Uterus (tissue), 4 donors: ENCODE measurements around the gene NAV3. TPM values are rescaled to one million over a fixed set of nuclear protein-coding genes. Genes with fewer than 3 reads are reported as not detected.

Experiments used
- DNase-seq, 2 donors: peaks; one replicate each; pipeline ENCODE4 v3.0.0-alpha.2; 2019 to 2020
- H3K27ac ChIP-seq, 2 donors: fragments of 200-600 bp; sonication (generic); 1 replicate in 1 of 2; 2 replicates in 1 of 2; pipeline ENCODE4 v1.5.1; 2016 to 2018
- H3K27me3 ChIP-seq, 2 donors: fragments of 200-600 bp; sonication (generic); one replicate each; pipeline ENCODE4 v1.5.1; 2018 to 2019; ENCODE audit warnings: control low read depth in 1 of 2
- H3K36me3 ChIP-seq, 2 donors: fragments of 200-600 bp; sonication (generic); one replicate each; pipeline ENCODE4 v1.5.1; 2019; ENCODE audit warnings: control low read depth in 1 of 2
- H3K4me1 ChIP-seq, 2 donors: fragments of 200-600 bp; sonication (generic); one replicate each; pipeline ENCODE4 v1.5.1; 2018 to 2019; ENCODE audit warnings: control low read depth in 1 of 2
- H3K4me3 ChIP-seq, 2 donors: fragments of 200-600 bp; sonication (generic); 1 replicate in 1 of 2; 2 replicates in 1 of 2; pipeline ENCODE4 v1.5.1; 2018 to 2019; ENCODE audit warnings: mild to moderate bottlenecking in 1 of 2
- H3K9me3 ChIP-seq, 2 donors: fragments of 200-600 bp; sonication (generic); one replicate each; pipeline ENCODE4 v1.5.1; 2019; ENCODE audit warnings: control low read depth in 1 of 2
- POLR2A ChIP-seq, 2 donors: fragments of 450-650 bp; IDR thresholded peaks; one replicate each; pipeline ENCODE4 v1.6.1; 2016; ENCODE audit warnings: antibody characterized with exemption in 2 of 2, mild to moderate bottlenecking in 1 of 2, moderate library complexity in 1 of 2
- intact Hi-C: fragments of 100-400 bp; cut with DNase I; formaldehyde crosslinking; loops from one replicate; pipeline ENCODE4 v1.15.1; 2023; ENCODE audit warnings: low total_unique reads
- total RNA-seq, 4 donors: library from RNA; depleted of rRNA in 3 of 4; stranded (reverse); fragments of >200 nt in 3 of 4; gene quantifications; one replicate each; pipeline versions ENCODE4 v1.1.0 to v1.2.4, GENCODE V29; 2014 to 2023
- TF ChIP-seq, protein P1 (sequence below), 4 experiments: fragments of 200-600 bp in 2 of 4; fragments of 450-650 bp in 2 of 4; sonication (generic) in 2 of 4; IDR thresholded peaks; one replicate each; pipeline ENCODE4 v1.5.1; 2016 to 2019; ENCODE audit warnings: antibody characterized with exemption in 4 of 4, mild to moderate bottlenecking in 2 of 4, moderate library complexity in 1 of 4
- donor health status: DM: yes; HTN: yes; CAD: no.

The NAV3 gene
- total RNA-seq, 4 donors from 2014 or later, result 7.2 to 33.9 (median 13.0) TPM

DNA sequence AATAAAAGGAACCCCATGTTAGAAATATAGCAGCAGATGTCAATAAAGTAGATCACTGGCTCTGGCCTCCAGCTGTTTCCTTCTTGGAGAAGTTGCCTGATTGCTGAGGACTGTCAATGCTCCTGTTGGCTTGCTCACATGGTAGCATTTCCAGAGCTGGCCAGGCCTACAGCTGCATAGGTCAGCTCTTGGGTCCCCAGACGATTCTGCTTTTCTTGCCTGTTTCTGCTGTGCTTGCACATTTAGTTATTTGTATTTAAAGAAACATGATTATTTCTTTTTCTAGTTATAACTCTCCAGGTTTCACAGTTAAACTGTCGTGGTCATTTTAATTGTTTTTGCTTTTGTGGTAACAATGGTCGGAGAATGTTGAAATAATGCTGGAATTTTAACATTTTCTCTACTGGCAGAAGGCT is 7.2 kb downstream of the NAV3 start:
- intact Hi-C loops, result no loop called here
- H3K4me3 ChIP-seq, result no peak overlapping the region

DNA sequence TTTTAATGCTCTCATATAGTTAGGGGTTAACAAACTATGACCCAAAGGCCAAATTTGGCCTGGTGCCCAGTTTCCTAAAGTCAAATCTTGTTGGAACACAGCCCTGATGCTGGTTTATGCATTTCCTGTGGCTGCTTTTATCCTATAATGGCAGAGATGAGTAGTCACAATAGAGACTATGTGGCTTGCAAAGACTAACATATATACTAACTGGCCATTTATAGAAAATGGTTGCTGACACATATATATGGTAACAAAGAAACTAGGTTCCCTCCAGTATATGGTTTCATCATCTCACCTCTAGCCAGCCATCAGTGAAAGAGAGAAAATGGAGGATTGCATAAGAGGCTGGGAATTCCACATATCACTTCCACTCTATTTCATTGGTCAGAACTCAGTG is 10.8 kb downstream of the NAV3 start:
- no peak for DNase-seq
- TF ChIP-seq, protein P1, sequence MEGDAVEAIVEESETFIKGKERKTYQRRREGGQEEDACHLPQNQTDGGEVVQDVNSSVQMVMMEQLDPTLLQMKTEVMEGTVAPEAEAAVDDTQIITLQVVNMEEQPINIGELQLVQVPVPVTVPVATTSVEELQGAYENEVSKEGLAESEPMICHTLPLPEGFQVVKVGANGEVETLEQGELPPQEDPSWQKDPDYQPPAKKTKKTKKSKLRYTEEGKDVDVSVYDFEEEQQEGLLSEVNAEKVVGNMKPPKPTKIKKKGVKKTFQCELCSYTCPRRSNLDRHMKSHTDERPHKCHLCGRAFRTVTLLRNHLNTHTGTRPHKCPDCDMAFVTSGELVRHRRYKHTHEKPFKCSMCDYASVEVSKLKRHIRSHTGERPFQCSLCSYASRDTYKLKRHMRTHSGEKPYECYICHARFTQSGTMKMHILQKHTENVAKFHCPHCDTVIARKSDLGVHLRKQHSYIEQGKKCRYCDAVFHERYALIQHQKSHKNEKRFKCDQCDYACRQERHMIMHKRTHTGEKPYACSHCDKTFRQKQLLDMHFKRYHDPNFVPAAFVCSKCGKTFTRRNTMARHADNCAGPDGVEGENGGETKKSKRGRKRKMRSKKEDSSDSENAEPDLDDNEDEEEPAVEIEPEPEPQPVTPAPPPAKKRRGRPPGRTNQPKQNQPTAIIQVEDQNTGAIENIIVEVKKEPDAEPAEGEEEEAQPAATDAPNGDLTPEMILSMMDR (IDR thresholded peaks at IDR 0.05), result no peak
- TF ChIP-seq POLR2A (IDR thresholded peaks at IDR 0.05), result no peak
- Histone ChIP-seq H3K27ac (no peak overlapping the region), H3K9me3 (no peaks in the 10 kb centered on the region), H3K36me3 (no peaks in the 10 kb centered on the region), H3K4me3 (no peak overlapping the region), H3K27me3 (no peaks in the 10 kb centered on the region), H3K4me1 (no peaks in the 10 kb centered on the region)
- intact Hi-C loops, result no loop called here

More for the DNA sequence above, 7.2 kb downstream of the NAV3 start:
- H3K4me1 ChIP-seq, result no peaks in the 10 kb centered on the region
- no peaks in the 10 kb centered on the region for H3K36me3 ChIP-seq
- DNase-seq, result no peak
- H3K27ac ChIP-seq, result no peak overlapping the region
- no peaks in the 10 kb centered on the region for H3K9me3 ChIP-seq
- H3K27me3 ChIP-seq, result no peaks in the 10 kb centered on the region
- TF ChIP-seq, protein P1 (IDR thresholded peaks at IDR 0.05), result no peak
- TF ChIP-seq POLR2A (IDR thresholded peaks at IDR 0.05), result no peak

DNA sequence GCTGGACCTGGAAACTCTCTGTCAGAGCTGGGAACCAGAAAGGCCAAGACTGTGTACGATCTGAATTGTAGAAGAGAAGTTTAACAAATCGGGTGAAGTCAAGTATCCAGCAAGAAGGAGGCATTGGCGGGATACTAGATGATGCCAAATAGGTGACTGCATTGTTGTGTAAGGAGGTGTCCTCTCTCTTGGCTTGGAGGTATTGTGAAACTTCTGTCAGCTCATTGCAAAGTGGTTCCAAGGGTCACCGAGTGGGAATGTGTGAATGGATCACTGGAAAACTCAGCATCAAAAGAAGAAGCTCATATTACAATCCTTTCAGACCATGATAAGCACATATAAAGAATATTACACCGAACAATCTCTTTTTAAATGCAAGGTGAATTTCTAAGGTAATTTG is 11.7 kb downstream of the NAV3 start:
- H3K4me3 ChIP-seq, result no peak overlapping the region
- H3K9me3 ChIP-seq, result no peaks in the 10 kb centered on the region
- H3K36me3 ChIP-seq, result no peaks in the 10 kb centered on the region
- no peak for DNase-seq
- H3K27ac ChIP-seq, result no peak overlapping the region
- TF ChIP-seq POLR2A (IDR thresholded peaks at IDR 0.05), result no peak
- TF ChIP-seq, protein P1 (IDR thresholded peaks at IDR 0.05), result no peak
- no peaks in the 10 kb centered on the region for H3K4me1 ChIP-seq
- intact Hi-C loops, result no loop called here
- no peaks in the 10 kb centered on the region for H3K27me3 ChIP-seq

- no peak overlapping the region for H3K4me3 ChIP-seq
- TF ChIP-seq, protein P1 (IDR thresholded peaks at IDR 0.05), result no peak
- TF ChIP-seq POLR2A (IDR thresholded peaks at IDR 0.05), result no peak
- DNase-seq, result no peak
- no peak overlapping the region for H3K27ac ChIP-seq
- peaks cover 0 to 6% of the 10 kb centered on the region in 2 donors for H3K4me1 ChIP-seq
- intact Hi-C loops, result no loop called here
- no peaks in the 10 kb centered on the region for H3K27me3 ChIP-seq
- no peaks in the 10 kb centered on the region for H3K9me3 ChIP-seq
- H3K36me3 ChIP-seq, result no peaks in the 10 kb centered on the region
Observed at GRCh38 chr12:77845831-77846230, 15.1 kb downstream of the NAV3 start.

- Histone ChIP-seq H3K4me3 (no peak overlapping the region), H3K9me3 (no peaks in the 10 kb centered on the region), H3K27me3 (no peaks in the 10 kb centered on the region), H3K27ac (peak overlapping the region; percentile 34 to 67), H3K4me1 (peaks cover 0 to 6% of the 10 kb centered on the region in 2 donors), H3K36me3 (no peaks in the 10 kb centered on the region)
- intact Hi-C loops, result no loop called here
- no peak for TF ChIP-seq POLR2A (IDR thresholded peaks at IDR 0.05)
- TF ChIP-seq, protein P1 (IDR thresholded peaks at IDR 0.05), result no peak
- DNase-seq, result no peak
Observed at GRCh38 chr12:77847060-77847541, 16.4 kb downstream of the NAV3 start.
